GM21381 (cell line): ENCODE data around the gene TANGO6.

Source experiments
- ATAC-seq: cut with Tn5 transposase; IDR thresholded peaks from one replicate; pipeline ENCODE4 v1.9.1; 2021; ENCODE audit warnings: mild to moderate bottlenecking, moderate library complexity; ENCODE audit not compliant: unreplicated experiment

TANGO6 gene

DNA sequence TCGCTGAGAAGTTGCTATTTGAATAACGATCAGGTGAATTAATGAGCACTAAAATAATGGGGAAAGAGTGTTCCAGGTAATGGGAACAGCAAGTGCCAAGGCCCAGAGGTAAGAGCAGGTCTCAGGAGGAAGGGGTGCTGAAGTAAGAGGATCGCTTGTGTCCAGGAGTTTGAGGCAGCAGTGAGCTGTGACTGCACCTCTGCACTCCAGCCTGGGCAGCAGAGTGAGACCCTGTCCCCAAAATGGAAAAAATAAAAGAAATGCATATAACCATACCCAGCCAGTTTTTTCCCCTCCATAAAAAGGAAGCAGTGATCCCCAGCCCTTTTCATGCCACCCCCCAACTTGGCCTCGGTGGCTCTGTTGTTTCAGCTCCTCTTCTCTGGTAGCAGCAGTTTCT, 245.4 kb downstream of the TANGO6 start:
- no peak for ATAC-seq

DNA sequence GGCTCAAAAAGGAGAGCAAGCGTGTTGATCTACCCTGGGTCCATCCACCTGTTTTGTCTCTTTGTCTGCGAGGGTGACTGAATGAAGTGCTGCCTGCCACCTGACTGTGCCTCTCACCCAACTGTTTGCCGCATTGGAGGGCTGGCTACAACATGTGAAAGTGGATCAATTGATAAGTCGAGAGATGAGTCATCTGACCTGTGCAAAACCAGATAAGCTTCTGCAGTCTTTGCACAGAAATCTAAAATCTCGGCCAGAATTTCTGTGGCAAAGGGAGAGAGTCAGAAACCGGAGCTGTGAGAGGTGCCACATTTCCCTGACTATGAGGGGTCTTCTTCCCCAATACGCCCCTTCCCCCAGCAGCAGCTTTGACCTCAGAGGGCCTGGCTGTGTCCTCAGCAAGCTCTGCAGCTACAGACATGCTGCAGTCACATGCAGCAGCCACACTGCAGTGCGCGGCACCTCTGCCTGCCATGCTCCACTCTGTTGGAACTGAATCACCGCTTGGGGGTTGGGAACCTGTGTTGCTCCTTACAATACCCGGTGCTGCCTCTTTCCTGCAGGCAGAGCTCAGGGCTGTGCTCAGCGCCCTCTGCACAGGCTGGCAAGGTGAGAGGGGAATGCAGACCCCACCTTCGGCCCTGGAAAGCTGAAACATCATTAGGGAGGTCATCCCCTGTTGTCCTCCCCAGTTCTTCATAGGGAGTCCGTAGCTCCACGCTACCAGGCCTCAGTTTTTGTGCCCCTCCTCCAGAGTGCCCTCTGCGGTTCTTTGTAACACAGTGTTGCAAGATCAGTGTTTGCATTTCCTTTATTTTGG, 246.0 kb downstream of the TANGO6 start:
- no peak for ATAC-seq

DNA sequence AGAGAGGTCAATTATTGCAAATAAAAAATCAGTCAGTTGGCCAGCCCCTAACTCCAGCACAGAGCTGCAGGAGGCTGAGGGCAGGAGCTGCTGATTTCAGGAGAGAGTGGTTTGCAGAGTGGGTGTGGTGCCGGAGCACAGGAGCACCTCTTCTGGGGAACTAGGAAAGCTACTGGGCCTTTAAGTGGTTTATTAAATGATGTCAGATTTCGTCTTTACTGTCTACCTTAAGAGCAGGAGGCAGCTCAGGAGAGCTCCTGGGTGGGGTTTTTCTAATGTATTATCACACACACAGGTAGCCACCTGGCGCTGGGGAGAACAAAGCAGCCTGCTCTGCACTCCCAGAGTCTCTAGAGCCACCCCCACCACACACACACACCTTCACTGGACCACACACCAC, 250.6 kb downstream of the TANGO6 start:
- ATAC-seq = no peak

DNA sequence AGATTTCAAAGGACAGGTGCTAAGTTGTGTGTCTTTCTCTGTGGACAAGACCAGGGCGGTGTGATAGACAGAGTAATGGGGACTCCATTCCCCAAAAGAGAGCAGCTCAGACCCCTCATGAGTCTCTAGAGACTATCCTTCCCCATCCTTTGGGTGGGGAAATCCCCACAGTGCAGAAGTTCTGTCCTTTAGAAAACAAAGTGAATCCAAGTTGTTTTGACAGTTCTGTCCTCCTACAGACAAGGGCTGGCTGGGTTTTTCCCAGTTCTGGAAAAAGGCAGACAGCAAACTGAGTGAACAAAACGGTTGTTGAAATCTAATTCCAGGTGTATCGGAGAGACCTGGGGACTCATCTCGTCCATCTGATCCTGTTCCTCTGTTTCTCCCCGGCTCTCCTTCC, 251.2 kb downstream of the TANGO6 start:
- no peak for ATAC-seq

DNA sequence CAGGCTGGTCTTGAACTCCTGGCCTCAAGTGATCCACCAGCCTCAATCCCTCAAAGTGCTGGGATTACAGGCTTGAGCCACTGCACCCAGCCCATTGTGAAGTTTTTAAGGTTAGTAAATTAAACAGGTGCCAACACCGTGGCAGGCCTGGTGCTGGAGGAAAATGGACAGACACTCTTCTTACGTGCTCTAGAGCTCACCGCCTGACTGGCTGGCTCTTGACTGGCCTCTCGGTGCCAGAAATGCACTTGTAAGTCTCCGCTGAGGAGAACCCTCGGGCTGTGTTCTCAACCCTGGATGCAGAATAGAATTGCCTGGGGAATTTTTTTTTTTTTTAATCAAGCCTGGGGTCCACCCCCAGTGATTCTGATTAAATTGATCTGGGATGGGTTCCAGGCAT, 251.9 kb downstream of the TANGO6 start:
- ATAC-seq = no peak

DNA sequence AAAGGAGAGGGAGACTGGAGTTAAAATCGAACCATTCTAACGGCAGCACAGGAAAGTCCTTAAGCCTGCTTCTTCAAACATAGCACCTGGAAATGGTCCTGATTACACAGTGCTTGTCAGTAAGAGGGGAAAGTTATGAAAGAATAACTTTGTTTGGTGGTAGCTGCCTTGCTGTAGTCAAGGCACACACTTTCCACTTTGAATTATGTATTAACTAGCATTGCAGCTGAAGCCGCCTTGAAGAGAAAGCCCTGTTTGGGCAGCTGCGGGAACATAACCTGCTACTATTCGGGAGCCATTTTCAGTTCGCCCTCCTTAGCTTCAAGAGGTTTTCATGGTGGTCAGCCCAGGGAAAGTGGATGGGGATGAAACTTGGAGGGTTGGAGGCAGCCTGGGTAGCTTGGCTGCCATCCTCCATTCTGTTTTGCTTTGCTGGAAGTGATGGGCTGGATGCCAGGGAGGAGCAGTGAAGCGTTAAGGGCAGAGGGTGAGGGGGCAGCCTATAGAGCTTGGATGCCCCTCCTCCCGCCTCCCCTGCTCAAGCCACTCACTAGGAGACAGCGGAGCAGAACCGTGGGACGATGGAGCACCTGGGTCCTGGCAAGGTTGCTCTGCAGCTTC, 256.9 kb downstream of the TANGO6 start:
- no peak for ATAC-seq

DNA sequence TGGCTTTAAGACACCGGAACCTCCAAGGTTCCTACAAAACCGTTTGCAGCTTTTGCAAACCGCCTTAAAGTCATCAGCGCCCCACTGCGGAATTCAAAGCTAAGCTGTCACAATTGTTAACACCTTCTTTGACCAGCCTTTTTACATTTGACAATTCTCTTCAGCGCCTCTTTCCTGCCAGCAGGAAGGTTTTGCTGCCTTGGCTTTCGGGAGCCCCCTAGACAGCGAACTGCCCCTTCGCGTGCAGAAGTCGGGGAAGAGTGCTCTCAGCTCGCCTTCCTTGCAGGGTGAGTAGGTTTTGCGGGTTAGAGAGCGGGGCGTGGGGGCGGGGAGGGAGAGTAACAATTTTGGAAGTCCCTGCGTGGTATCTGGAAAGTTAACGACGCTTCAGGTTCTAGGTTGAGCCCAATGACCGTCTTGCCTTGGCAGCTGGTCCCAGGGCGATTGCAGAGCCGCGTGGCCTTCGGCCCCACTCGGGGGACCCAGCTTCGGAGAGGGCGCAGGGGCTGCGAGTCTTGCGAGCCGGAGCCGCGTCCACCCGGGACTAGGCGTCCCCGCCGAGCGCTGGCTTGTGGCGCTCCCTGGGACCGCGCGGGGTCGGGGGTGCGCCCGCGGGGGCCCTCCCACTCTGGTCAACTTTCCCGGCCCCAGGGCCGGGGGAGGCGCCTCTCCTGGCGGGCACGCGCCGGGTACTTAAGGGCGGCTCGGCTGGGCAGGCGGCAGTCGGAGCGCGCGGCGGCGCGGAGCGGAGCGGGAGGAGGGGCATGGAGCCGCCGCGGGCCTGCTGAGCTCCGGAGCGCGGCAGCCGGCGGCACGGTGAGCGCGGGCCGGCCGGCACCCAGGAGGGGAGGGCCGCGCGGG, 262.4 kb downstream of the TANGO6 start, which contains the start of gene HAS3:
Gene HAS3 (plus strand): TSS at position 153 of the 861 bp plus-strand sequence. CDS start 3,743 bp downstream, outside the sequence.
- ATAC-seq = no peak

DNA sequence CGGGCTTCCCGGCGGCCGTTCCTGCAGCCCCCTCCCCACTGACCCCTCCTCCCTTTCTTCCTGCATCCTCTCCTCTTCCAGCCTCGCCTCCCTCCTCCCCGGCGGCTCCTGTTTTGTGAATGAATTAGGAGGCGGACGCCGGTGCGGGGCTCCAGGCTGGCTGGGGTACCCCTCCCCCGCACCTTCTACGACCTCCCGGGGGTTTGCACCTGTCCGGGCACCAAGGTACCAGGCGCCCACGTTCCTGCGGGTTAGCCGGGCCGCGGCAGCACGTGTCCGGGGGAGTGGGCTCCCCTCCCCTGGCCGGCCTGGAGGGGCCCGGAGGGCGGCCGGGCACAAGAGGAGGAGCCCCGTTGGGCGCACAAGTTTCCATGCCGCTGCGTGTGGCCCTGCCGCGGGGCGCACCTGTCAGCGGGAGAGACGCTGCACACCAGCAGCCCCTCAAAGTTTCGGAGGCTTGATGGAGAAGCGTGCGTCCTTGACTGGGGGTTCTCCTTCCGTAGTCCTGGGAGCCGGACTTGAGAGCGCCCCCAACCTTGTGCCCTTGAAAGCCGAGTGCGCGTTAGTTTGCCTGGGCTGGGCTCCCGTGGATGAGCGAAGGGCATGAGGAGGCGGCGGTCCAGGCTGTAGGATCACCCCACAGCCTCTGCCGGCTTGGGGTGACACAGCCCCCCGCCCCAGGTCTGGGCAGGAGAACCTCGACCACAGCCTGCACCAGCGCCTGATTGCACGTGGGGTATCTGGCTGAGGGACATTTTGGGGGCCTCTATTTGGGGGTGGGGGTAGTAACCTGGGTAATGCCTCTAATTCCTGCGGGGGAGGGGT, 263.4 kb downstream of the TANGO6 start:
- ATAC-seq = no peak

DNA sequence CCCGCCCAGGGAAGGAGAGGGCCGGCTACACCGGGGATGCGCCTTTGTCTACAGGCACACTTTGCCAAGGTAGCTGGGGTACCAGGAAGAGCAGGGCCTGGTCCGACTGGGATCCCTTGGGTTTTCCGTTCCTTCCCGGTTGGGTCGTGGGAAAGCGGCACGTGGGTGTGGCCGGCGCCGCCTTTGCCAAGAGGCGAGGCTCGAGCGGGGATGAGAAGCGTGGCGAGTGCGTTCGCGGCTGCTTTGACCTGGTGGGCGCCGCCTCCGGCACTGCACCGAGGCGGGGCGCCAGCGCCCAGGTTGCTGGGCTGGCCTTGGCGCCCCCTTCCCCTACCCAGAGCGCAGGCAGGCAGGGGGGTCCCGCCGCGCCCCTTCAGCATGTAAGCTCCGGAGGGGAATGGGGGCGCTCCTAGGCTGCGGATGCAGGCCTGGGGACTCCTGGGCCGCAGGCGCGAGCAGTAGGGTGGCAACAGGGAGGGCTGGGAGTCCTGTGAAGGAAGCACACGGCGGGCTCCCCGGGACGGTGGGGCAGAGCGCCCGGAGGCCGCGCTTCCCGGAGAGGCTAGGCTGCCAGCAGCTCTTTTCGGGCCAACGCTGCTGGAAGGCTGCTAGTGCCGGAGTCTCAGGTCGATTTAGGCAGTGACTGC, 264.1 kb downstream of the TANGO6 start:
- ATAC-seq = no peak

DNA sequence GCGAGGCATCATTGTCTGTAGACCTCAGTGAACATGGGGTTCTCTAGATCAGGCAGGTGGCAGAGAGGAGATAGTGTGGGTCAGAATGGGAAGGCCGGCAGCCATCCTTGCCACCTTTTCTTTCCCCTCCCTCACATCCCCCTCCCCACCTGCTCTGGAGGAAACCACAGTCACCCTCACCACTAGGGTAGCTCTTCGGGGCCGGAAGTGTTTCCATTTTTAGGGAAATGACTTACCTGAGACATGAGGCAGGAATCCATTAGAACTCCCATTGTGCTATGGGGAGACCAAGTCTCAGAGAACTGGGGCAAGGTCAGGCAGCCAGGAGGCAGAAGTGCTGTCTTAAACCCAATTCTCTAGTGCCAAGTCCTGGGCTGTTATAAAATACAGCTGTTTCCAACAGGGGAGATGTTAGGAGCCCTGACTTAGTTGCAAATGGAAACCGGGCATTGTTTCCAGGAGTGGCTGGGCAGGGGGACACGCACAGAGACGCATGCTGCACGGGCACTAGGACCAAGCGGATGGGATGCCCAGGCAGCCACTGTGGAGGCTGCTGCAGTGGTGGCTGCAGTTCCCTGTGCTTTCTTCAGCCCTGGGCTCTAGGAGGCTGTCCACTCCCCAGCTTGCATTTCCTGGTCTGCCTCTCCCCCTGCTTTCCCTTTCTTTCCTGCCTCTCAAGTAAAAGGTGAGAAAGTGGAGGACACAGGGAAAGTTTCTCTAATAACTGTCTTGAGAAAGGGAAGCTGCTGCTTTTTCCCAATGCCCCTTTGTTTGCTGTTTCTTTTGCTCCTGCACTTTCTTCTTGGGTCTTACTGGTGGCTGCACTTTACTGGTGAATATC, 265.0 kb downstream of the TANGO6 start:
- ATAC-seq = no peak

DNA sequence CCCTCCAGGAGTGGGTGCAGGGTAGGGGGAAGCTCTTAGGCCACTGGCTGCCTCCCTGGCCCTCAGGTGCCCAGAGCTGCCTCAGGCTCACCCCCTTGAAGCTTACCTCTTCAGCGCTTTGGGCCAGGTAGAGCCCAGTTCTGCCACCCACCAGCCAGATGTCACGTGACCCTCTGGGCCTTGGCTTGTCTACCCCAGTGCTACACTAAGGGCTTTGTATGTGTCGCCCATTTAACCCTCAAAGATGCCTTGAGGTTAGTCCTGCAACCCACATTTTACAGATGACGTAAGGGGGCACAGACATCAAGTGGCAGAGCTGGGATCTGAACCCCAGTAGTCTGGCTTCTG, 265.5 kb downstream of the TANGO6 start:
- ATAC-seq = no peak

DNA sequence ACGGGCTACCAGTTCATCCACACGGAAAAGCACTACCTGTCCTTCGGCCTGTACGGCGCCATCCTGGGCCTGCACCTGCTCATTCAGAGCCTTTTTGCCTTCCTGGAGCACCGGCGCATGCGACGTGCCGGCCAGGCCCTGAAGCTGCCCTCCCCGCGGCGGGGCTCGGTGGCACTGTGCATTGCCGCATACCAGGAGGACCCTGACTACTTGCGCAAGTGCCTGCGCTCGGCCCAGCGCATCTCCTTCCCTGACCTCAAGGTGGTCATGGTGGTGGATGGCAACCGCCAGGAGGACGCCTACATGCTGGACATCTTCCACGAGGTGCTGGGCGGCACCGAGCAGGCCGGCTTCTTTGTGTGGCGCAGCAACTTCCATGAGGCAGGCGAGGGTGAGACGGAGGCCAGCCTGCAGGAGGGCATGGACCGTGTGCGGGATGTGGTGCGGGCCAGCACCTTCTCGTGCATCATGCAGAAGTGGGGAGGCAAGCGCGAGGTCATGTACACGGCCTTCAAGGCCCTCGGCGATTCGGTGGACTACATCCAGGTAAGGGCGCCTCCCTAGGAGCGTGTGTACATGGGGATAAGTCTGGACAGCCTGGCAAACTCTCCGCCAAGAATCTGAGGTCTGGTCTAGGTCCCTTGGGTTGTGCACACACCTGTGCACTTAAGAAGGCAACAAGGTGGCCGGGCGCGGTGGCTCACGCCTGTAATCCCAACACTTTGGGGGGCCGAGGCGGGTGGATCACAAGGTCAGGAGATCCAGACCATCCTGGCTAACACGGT, 266.3 kb downstream of the TANGO6 start:
- no peak for ATAC-seq

DNA sequence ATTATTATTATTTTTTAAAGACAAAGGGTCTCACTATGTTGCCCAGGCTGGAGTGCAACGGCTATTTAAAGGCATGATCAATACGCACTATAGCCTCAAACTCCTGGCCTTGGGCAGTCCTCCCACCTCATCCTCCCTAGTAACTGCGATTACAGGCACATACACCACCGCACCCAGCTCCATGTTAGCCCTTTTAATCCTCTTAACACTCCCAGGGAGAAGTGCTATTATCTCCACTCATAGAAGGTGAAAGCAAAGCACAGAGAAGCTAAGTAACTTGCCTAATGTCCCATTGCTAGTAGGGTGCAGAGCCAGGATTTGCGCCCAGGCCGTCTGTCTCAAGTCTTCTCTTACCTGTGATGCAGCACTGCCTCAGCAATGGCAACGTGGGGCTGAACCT, 267.1 kb downstream of the TANGO6 start:
- no peak for ATAC-seq

DNA sequence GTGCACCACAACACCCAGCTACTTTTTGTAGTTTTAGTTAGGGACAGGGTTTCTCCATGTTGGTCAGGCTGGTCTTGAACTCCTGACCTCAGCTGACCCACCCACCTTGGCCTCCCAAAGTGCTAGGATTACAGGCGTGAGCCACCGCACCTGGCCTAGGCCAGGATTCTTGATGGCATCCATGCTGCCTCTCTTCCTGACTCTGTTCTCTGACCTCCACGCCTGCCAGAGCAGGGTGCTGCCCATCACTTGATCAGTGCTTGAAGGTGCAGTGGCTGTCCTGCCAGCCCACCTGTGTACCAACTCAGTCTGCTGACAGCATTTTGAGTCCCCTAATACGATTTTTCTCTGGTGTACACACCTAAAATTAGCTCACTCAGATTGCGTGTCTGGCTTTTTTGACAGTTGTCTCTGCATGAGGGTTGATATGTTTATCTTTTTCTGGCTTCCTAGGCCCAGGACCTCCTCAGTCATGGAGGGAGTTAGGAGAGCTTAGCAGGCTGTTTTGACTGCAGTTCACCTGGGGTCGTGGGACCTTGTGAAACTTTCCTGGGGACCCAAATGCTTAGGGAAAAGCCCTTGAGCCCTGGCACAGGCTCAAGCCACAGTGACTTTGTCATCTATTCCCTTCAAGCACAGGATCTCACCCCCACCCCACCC, 268.0 kb downstream of the TANGO6 start:
- ATAC-seq = no peak

DNA sequence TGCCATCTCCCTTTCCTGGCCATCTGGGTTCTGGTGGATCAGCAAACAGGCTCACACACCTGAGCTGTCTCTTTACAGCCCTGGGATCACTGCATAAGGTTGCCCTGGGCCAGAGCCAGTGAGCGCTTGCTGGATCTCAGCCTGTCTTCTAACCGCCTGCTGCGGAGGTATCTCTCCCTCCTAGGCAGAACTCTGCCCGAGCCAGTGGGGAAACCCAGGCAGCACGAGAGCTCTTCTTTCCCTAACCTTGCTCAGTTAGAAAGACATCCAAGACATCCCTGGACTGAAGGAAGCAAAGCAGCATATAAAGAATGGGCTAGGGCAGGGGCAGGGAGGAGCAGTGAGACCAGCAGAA, 268.5 kb downstream of the TANGO6 start:
- ATAC-seq = no peak

DNA sequence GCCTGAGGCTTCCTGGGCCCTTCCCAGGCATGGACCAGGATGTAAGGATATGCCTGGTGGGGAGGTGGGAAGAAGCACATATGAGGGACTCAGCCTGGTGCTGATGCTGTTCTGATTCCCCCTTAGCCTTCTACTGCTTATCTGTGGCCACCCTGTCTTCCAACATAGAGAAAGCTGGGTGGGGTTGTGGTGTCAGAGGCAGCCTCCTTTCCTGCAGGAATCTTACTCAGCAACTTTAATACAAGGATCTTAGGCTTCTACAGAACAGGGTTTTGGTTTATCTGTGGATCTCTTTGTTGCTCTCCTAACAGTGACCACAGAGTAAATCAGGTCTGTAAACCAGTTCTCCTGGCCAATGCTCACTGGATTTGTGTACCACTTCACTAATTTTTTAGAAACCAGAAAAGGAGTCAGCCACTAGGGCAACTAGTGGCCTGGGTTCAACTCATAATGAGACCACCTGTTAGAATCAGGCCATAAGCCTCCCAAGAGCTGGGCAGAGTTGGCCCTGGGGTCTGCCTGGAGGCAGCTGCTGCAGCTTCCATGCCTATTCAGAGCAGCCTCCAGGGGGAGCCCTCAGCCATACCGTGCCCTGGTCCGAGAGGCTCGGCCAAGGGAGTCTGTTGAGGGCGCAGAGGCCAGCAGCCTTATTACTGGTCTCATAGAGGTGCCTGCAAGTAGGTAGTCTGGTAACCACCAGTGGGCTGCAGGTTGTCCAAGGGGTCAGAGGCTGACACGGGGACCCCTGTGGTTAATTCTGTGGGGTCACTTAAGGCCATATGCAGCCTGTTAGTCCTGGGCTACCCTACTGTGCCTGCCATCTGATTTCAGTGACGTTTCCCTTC, 269.2 kb downstream of the TANGO6 start:
- no peak for ATAC-seq

DNA sequence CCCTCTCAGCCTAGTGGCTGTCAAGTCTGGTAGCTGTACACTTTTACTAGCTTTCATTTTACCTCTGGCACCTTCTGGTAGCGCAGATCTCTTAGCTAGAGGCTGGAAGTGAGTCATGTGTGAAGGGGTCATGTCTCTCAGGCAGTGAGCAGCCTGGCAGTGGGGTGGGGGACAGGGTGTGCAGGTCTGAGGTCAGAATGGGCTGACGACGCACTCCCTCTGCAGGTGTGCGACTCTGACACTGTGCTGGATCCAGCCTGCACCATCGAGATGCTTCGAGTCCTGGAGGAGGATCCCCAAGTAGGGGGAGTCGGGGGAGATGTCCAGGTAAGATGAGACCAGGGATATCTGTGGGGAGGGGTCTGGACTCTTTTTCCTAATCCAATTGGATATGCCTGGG, 269.9 kb downstream of the TANGO6 start:
- no peak for ATAC-seq
